ENCODE results near the gene OR11A1. TPM values are rescaled to one million over a fixed set of nuclear protein-coding genes. Genes with fewer than 3 reads are reported as not detected.

Gene OR11A1
- total RNA-seq, 1 donor from 2014 or later: not detected

- intact Hi-C loops (cut with DNase I): no loop called here
- no peak for DNase-seq (ENCODE audit: missing footprints)
- no peak for ATAC-seq
Observed at GRCh38 chr6:29424575-29424974, 32.3 kb downstream of the OR11A1 start.

- intact Hi-C loops (cut with DNase I): no loop called here
- DNase-seq (ENCODE audit: missing footprints) (no peak), ATAC-seq (no peak)
Observed at GRCh38 chr6:29424168-29424567, 32.7 kb downstream of the OR11A1 start.

GRCh38 chr6:29419516-29419915 lies 37.4 kb downstream of the OR11A1 start:
- intact Hi-C loops (cut with DNase I): no loop called here
- DNase-seq (ENCODE audit: missing footprints) (no peak), ATAC-seq (no peak)

- intact Hi-C loops (cut with DNase I): no loop called here
- ATAC-seq (no peak), DNase-seq (ENCODE audit: missing footprints) (no peak)
Observed at GRCh38 chr6:29414588-29414987, 42.3 kb downstream of the OR11A1 start, which contains the start of gene OR12D1. Gene OR12D1, plus strand, starts transcription at chr6:29414928.

- intact Hi-C loops (cut with DNase I): no loop called here
- ATAC-seq: no peak
- DNase-seq (ENCODE audit: missing footprints): no peak
Observed at GRCh38 chr6:29403801-29404200, 53.1 kb downstream of the OR11A1 start.

GRCh38 chr6:29399525-29399924 lies 57.3 kb downstream of the OR11A1 start:
- no peak for ATAC-seq
- DNase-seq (ENCODE audit: missing footprints): no peak
- intact Hi-C loops (cut with DNase I): no loop called here

- ATAC-seq (no peak), DNase-seq (ENCODE audit: missing footprints) (no peak)
- intact Hi-C loops (cut with DNase I): no loop called here
Observed at GRCh38 chr6:29395331-29395730, 61.5 kb downstream of the OR11A1 start, which contains the start of gene OR12D2. Gene OR12D2, plus strand, starts transcription at chr6:29395631. Its CDS starts 1,069 bp downstream, at chr6:29396700.

- no peak for ATAC-seq
- intact Hi-C loops (cut with DNase I): no loop called here
- no peak for DNase-seq (ENCODE audit: missing footprints)
Observed at GRCh38 chr6:29388533-29388932, 68.3 kb downstream of the OR11A1 start.

GRCh38 chr6:29376003-29376402 lies 80.9 kb downstream of the OR11A1 start:
- DNase-seq (ENCODE audit: missing footprints) (no peak), ATAC-seq (no peak)
- intact Hi-C loops (cut with DNase I): no loop called here

Other genes with a start within 250 kb of the OR11A1 start
- gene OR14J1, start 155.4 kb downstream of the OR11A1 start, total RNA-seq: not detected
- not detected for gene OR5V1, start 88.2 kb downstream of the OR11A1 start, total RNA-seq
- not detected for gene OR12D3, start 81.8 kb downstream of the OR11A1 start, total RNA-seq
- gene OR12D2, start 61.4 kb downstream of the OR11A1 start, total RNA-seq: not detected
- gene OR12D1, start 42.1 kb downstream of the OR11A1 start, total RNA-seq: not detected
- not detected for gene OR10C1, start 17.8 kb downstream of the OR11A1 start, total RNA-seq
- not detected for gene OR2H1, start 84 bp upstream of the OR11A1 start, total RNA-seq
- gene MAS1L, start 30.9 kb upstream of the OR11A1 start, total RNA-seq: not detected
- not detected for gene UBD, start 102.7 kb upstream of the OR11A1 start, total RNA-seq
- gene OR2H2, start 128.1 kb upstream of the OR11A1 start, total RNA-seq: not detected
- 19.0 TPM for gene GABBR1, start 176.1 kb upstream of the OR11A1 start, total RNA-seq
- 12.6 TPM for gene MOG, start 200.0 kb upstream of the OR11A1 start, total RNA-seq
- gene ZFP57, start 224.1 kb upstream of the OR11A1 start, total RNA-seq: not detected